Fibroblast of skin of scalp (primary cell): ENCODE data around the gene CYP19A1.
A peak's percentile ranks its signal among the peaks of the same experiment; 100 is the strongest.

Source experiments
- DNase-seq: peaks from one replicate; pipeline ENCODE4 v3.0.0-alpha.2; 2013

Gene CYP19A1

GRCh38 chr15:51356983-51357382 lies 18.6 kb upstream of the CYP19A1 start:
- no peak for DNase-seq

DNA sequence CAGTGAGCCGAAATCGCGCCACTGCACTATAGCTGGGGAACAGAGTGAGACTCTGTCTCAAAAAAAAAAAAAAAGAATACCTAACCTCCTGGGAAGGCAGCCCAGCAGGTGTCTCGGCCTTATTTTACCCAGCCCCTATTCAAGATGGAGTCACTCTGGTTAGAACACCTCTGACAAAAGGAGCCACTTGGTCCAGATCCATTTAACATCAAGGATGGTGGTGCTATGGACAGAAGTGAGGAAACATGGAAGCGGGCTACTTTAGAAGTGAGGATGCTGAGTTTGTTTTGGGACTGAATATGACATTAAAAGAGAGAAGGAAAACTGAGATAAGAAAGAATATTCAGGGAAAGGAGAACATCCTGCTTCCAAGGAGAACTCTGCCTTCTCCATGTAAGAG lies 17.8 kb upstream of the CYP19A1 start:
- DNase-seq = no peak

- DNase-seq = no peak
Measured at GRCh38 chr15:51355096-51355495, 16.7 kb upstream of the CYP19A1 start.

DNA sequence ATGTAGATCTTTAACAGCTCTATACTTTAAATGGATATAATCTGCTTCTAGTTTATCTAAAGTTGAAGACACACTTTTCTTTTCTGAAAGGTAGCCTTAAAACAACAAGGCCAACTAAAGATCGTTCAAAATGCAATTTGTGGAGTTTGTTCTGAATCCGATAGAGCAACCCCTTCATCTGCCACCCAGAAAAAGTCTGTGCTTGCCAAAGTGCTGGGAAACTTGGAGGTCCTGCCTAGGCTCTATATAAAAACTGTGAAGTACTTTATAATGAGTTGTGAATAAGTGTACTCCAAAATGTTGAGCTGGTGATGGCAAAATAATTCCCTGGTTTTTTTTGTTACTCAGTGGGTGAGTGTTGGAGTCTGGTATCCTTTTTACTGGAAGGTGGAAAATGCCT lies 15.6 kb upstream of the CYP19A1 start:
- no peak for DNase-seq

- DNase-seq = no peak
Measured at GRCh38 chr15:51350723-51351122, 12.3 kb upstream of the CYP19A1 start.

DNA sequence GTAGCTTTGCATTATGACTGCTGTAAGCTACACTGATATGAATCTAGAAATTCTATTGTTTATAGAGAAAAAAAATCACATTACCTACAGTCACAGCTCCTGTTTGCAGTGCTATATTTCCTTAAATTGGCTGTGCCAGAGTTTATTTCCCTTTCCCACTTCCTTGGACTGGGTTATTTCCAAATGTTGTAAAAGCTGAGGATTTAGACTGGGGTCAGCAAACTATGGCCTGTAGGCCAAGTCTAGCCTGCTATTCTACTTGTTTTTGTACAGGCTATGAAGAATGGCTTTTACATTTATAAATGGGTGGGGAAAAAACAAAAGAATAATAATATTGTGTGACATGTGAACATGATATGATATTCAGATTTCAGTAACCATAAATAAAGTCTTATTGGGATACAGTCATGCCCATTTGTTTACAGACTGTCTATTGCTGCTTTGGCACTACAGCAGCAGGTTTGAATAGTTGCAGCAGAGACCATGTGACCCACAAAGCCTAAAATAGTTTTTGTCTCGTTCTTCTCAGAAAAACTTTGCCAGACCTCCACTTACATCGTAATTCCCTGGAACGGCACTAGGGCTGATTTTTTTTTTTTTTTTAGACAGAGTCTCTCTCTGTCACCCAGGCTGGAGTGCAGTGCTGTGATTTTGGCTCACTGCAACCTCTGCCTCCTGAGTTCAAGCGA lies 10.9 kb upstream of the CYP19A1 start:
- no peak for DNase-seq

DNA sequence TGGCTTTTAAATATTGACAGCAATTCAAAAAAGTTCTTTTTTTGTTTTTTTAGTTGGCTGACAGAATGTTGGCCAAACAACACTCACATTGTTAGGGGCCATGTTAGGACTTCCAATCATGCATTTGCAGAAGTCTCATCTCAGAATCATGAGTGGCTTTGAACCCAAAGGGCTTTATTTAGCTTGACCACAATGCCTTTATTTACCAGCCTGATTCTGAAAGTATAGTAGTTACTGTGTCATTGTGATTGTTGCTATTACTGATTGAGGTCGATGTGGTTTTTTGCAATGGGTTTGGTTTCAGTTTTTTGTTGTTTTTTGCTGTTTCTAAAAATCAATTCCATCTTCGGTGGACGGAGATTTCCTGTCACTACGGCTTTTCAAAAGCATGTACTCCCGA lies 10.3 kb upstream of the CYP19A1 start:
- no peak for DNase-seq

DNA sequence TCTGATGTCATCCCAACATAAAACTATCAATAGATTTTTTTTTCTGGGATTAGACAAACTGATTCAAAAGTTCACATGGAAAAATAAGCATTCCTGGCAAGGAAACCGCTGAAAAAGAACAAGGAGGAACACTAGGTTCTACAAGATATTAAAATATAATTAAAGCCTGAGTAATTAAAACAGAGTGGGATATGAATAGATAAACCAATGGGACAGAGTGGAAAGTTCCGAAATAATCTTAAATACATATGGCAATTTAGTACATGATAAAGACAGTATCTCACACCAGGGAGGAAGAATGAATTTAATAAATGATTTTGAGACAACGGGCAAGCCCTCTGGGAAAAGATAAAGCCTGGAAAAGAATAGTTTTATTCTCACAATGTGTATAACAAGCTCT lies 7.7 kb upstream of the CYP19A1 start:
- DNase-seq = no peak

GRCh38 chr15:51343466-51343865 lies 5.1 kb upstream of the CYP19A1 start:
- DNase-seq = no peak

DNA sequence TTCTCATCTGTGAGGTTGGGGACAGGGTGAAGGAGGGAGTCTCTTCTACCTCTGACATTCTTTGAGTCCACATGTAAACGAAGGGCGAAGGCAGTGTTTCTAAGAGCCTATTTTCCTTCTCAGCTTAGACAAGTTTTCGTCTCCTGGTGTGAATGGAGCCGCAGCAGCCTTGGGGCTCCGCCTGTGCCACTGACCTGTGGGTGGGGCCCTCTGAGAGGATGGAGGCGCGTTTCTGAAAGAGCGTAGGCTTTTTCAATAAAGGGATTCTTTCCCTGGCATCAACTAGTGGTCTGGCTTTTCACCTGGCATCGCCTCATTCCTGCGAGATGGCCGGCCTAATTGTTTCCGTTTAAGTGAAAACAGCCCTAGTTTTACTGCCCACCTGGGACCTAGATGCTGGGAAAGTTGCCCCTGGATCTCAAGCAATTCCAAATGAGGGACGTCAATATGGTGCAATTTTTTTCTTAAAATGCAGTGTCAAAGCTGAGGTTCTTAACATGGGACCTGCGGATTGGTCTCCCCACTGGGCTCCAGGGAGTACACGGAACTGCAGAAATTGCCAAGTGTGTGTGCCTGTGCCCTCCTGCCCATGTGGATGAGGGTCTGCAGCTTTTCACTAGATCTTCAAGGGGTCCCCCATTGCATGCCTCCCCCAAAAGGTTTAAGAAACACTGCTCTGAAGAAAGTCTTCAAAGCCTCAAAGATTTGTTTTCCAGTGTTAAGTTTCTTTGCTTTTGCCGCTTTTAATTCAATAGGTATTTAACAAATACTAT lies 4.0 kb upstream of the CYP19A1 start:
- DNase-seq = no peak

DNA sequence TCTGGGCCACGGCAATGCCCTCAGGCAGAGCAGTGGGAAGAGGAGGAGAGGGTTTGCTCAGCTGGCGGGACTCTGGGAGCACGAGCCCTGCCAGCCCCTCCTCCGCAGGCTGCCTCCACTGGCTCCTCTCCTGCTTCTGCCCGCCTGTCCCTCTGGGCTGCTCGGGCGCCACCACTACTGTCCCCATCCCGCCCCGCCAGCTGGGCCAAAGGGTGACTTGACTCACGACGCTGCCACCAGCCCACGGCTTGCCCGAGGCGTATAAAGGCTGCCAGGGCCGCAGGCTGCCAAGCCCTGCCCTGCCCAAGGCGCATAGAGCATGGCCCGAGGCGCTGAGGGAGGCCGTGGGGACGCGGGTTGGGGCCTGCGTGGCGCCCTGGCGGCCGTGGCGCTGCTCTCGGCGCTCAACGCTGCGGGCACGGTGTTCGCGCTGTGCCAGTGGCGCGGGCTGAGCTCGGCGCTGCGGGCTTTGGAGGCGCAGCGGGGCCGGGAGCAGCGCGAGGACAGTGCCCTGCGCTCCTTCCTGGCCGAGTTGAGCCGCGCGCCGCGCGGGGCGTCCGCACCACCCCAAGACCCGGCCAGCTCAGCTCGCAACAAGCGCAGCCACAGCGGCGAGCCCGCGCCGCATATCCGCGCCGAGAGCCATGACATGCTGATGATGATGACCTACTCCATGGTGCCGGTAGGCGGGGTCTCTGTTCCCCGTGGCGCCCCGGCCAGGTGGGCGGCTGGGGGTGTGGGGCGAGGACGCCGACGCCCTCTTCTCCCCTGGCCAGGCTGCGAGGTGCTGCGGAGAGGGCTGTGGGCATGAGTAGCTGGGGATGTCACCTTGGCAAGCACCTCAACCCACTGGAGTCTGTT lies 3.2 kb upstream of the CYP19A1 start, which contains the start of gene GLDN:
Gene GLDN (plus strand): TSS at position 290 of the 861 bp plus-strand sequence. CDS start 30 bp downstream, at position 320.
- DNase-seq = peak; percentile 15

- DNase-seq = no peak
Measured at GRCh38 chr15:51335538-51336410, 2.6 kb downstream of the CYP19A1 start.

DNA sequence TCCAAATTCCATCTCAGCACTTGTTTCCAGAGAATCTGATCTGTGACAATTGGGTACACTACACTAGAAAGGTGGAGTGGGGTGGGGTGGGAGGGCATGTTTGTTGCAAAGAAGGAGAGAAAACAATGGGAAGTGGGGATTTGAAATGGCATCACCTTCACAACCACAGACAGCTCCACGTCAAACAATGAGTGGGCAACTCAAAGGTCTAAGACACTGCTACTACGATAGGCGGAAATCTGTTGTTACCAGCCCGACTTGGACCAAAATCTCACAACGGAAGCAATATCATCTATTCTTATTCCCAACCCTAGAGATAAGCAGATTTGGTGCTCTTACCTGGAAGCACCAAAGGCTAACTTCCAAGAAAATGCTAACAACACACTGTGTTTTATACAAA lies 3.3 kb downstream of the CYP19A1 start:
- DNase-seq = no peak

DNA sequence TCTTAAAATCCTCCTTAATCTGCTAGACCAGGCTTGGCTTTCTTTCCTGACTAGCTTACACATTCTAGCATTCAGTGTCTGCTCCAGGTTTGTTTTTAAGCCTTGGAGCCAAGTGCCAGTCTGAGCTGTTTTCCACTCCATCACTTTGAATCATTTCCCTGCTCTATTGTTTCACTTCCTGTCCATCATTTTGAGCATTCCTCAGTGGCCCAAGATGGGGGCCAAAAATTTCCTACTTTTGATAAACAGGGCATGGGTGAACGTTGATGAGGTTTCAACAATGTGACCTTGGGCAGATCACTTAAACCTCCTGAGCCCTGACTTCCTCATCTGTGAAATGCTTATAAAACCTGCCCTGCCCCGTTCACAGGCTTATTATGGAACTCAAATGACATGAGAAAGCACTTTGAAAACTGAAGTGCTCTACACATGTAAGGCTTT lies 4.4 kb downstream of the CYP19A1 start:
- no peak for DNase-seq

- no peak for DNase-seq
Measured at GRCh38 chr15:51333571-51333970, 4.8 kb downstream of the CYP19A1 start.

DNA sequence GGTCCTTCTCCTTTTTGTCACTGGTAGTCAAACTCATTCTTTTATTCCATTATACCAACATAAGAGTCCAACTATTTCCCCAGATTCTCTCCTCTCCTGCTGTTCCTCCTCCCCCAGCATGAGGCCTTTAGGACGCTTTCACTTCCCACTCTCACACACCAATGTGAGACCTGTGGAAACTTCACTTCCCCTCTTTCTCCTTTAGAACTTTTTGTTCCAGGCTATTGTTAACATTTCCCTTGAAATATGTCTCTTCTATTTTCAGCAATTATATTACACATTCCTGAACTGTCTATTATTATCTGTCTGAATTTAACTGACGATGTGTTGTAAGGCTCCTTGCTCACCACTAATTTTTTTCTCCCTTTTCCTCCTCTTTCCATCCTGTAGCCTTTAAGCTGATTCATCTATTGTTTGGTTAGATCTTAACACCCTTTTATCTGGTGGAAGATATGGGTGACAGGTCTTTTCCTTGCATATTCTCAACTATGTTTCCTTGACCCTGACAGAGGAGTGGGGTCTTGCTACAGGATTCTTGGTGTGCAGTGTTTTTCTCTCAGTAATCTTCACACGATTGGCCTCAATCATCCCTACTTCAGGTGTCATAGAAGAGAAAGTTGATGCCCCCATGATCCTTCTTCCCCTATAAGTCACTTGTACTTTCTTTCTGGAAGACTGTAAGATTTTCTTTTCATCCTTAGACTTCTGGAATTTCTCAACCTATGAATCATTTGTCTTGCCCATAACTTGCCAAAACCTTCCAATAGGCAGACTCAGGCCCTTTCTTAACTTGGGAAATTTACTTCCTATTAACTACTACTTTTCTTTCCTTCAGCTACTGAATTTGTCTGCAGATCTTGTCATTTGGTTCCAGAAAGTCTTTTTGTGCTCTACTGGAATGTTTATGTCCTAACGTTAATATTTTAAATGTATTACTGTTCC lies 5.9 kb downstream of the CYP19A1 start:
- no peak for DNase-seq

- peak; percentile 24 for DNase-seq
Measured at GRCh38 chr15:51331141-51331540, 7.3 kb downstream of the CYP19A1 start.

DNA sequence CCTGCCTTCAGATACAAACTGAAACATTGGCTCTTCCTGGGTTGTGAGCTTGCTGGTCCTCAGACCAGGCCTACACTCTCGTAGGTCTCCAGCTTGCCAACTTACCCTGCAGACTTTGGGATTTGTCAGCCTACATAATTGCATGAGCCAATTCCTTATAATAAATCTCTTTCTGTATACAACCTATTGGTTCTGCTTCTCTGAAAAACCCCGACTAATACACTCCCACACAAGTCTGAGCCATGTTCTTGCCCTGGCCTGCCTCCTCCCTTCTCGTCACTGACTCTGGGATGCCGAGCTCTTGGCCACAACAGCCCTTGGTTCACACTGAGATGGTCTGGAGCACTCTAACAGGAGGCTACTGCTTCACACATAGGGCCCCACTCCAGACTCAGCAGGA lies 9.5 kb downstream of the CYP19A1 start:
- no peak for DNase-seq

GRCh38 chr15:51327081-51327480 lies 11.3 kb downstream of the CYP19A1 start:
- no peak for DNase-seq

- DNase-seq = no peak
Measured at GRCh38 chr15:51325167-51325566, 13.2 kb downstream of the CYP19A1 start.

GRCh38 chr15:51323749-51324148 lies 14.6 kb downstream of the CYP19A1 start:
- DNase-seq = no peak
